ENCODE results near the gene PCDHGB2. TPM values are rescaled to one million over a fixed set of nuclear protein-coding genes. Genes with fewer than 3 reads are reported as not detected.

PCDHGB2 gene
- total RNA-seq, 1 donor from 2014 or later = 0.91 TPM

GRCh38 chr5:141356133-141356532 lies 3.7 kb upstream of the PCDHGB2 start:
- Mint-ChIP-seq H3K4me3 (ENCODE audit: low read depth) (no peak overlapping the region), H3K27me3 (ENCODE audit: low read depth) (peaks cover 24% of the 10 kb centered on the region), H3K4me1 (ENCODE audit: low read depth) (peaks cover 2% of the 10 kb centered on the region), H3K36me3 (ENCODE audit: low read depth) (peaks cover 3% of the 10 kb centered on the region), H3K27ac (no peak overlapping the region), H3K9me3 (peaks cover 26% of the 10 kb centered on the region)
- DNase-seq (ENCODE audit: low spot score) = no peak
- intact Hi-C loops (cut with micrococcal nuclease) = loop anchor here (5.0 to 10.0 kb wide), 4 partner anchors 66 to 201 kb away; partner anchors contain the start of gene PCDHGA11

DNA sequence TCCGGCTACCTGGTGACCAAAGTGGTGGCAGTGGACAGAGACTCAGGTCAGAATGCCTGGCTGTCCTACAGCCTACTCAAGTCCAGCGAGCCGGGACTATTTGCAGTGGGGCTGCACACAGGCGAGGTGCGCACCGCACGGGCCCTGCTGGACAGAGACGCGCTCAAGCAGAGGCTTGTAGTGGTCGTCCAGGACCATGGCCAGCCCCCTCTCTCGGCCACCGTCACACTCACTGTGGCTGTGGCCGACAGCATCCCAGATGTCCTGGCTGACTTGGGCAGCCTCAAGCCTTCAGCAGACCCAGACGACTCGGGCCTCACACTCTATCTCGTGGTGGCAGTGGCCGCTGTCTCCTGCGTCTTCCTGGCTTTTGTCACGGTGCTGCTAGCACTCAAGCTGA lies 2.8 kb upstream of the PCDHGB2 start:
- intact Hi-C loops (cut with micrococcal nuclease) = loop anchor here (5.0 to 10.0 kb wide), 4 partner anchors 65 to 200 kb away; partner anchors contain the start of gene PCDHGA11
- Mint-ChIP-seq H3K27ac (no peak overlapping the region), H3K4me1 (ENCODE audit: low read depth) (peaks cover 2% of the 10 kb centered on the region), H3K4me3 (ENCODE audit: low read depth) (no peak overlapping the region), H3K36me3 (ENCODE audit: low read depth) (peaks cover 3% of the 10 kb centered on the region), H3K9me3 (peaks cover 31% of the 10 kb centered on the region), H3K27me3 (ENCODE audit: low read depth) (peaks cover 27% of the 10 kb centered on the region)
- DNase-seq (ENCODE audit: low spot score) = no peak

- Mint-ChIP-seq H3K9me3 (peaks cover 55% of the 10 kb centered on the region), H3K27ac (no peak overlapping the region), H3K4me1 (ENCODE audit: low read depth) (peaks cover 2% of the 10 kb centered on the region), H3K27me3 (ENCODE audit: low read depth) (peaks cover 37% of the 10 kb centered on the region), H3K4me3 (ENCODE audit: low read depth) (peak overlapping the region; percentile 85), H3K36me3 (ENCODE audit: low read depth) (peaks cover 6% of the 10 kb centered on the region)
- DNase-seq (ENCODE audit: low spot score) = no peak
- intact Hi-C loops (cut with micrococcal nuclease) = no loop called here
Observed at GRCh38 chr5:141360685-141361084, 891 bp downstream of the PCDHGB2 start.

DNA sequence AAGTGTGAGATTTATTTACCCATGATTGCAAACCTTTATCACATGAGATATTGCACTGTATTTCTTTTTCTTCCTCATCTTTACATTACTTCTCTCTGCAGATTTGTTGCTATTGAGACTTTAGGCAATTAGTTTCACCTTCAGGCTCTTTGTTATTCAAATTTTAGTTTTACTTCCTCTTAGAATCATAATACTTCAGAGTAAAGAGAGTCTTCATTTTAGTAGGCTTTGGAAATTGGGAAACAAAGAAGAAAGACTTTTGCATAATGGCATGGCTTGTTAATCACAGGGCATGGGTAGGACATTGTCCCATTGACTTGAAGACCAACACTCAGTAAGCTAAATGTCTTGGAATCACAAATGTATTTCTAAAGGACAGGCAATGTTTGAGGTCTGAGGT lies 2.9 kb downstream of the PCDHGB2 start:
- intact Hi-C loops (cut with micrococcal nuclease) = no loop called here
- DNase-seq (ENCODE audit: low spot score) = no peak
- peaks cover 6% of the 10 kb centered on the region for H3K36me3 Mint-ChIP-seq (ENCODE audit: low read depth)
- H3K9me3 Mint-ChIP-seq = peaks cover 55% of the 10 kb centered on the region
- H3K27ac Mint-ChIP-seq = no peak overlapping the region
- H3K4me1 Mint-ChIP-seq (ENCODE audit: low read depth) = peaks cover 2% of the 10 kb centered on the region
- H3K27me3 Mint-ChIP-seq (ENCODE audit: low read depth) = peaks cover 33% of the 10 kb centered on the region
- H3K4me3 Mint-ChIP-seq (ENCODE audit: low read depth) = no peak overlapping the region

- H3K9me3 Mint-ChIP-seq = peaks cover 52% of the 10 kb centered on the region
- intact Hi-C loops (cut with micrococcal nuclease) = no loop called here
- no peak within 1 kb of the TSS for H3K27ac Mint-ChIP-seq
- H3K27me3 Mint-ChIP-seq (ENCODE audit: low read depth) = peaks cover 30% of the 10 kb centered on the region
- peaks cover 6% of the 10 kb centered on the region for H3K36me3 Mint-ChIP-seq (ENCODE audit: low read depth)
- H3K4me1 Mint-ChIP-seq (ENCODE audit: low read depth) = peaks cover 2% of the 10 kb centered on the region
- no peak within 1 kb of the TSS for H3K4me3 Mint-ChIP-seq (ENCODE audit: low read depth)
- DNase-seq (ENCODE audit: low spot score) = no peak
Observed at GRCh38 chr5:141363952-141364660, 4.3 kb downstream of the PCDHGB2 start, which contains the start of gene PCDHGA5. PCDHGA5 (plus strand) TSS chr5:141364162; CDS start chr5:141364331, 169 bp downstream.

- H3K4me3 Mint-ChIP-seq (ENCODE audit: low read depth) = no peak overlapping the region
- H3K27me3 Mint-ChIP-seq (ENCODE audit: low read depth) = peaks cover 30% of the 10 kb centered on the region
- peaks cover 1% of the 10 kb centered on the region for H3K4me1 Mint-ChIP-seq (ENCODE audit: low read depth)
- H3K9me3 Mint-ChIP-seq = peaks cover 45% of the 10 kb centered on the region
- no peak for DNase-seq (ENCODE audit: low spot score)
- intact Hi-C loops (cut with micrococcal nuclease) = no loop called here
- peaks cover 3% of the 10 kb centered on the region for H3K36me3 Mint-ChIP-seq (ENCODE audit: low read depth)
- H3K27ac Mint-ChIP-seq = no peak overlapping the region
Observed at GRCh38 chr5:141366016-141366896, 6.5 kb downstream of the PCDHGB2 start.

- H3K9me3 Mint-ChIP-seq = peaks cover 37% of the 10 kb centered on the region
- H3K4me1 Mint-ChIP-seq (ENCODE audit: low read depth) = peaks cover 1% of the 10 kb centered on the region
- intact Hi-C loops (cut with micrococcal nuclease) = no loop called here
- H3K27ac Mint-ChIP-seq = no peak within 1 kb of the TSS
- H3K4me3 Mint-ChIP-seq (ENCODE audit: low read depth) = peak within 1 kb of the TSS; percentile 77
- DNase-seq (ENCODE audit: low spot score) = no peak
- peaks cover 19% of the 10 kb centered on the region for H3K27me3 Mint-ChIP-seq (ENCODE audit: low read depth)
- H3K36me3 Mint-ChIP-seq (ENCODE audit: low read depth) = peaks cover 5% of the 10 kb centered on the region
Observed at GRCh38 chr5:141369994-141370848, 10.4 kb downstream of the PCDHGB2 start, which contains the start of gene PCDHGB3. PCDHGB3 (plus strand) TSS chr5:141370242; CDS start chr5:141370395, 153 bp downstream.

- Mint-ChIP-seq H3K4me1 (ENCODE audit: low read depth) (peaks cover 1% of the 10 kb centered on the region), H3K27me3 (ENCODE audit: low read depth) (peaks cover 15% of the 10 kb centered on the region), H3K9me3 (peaks cover 38% of the 10 kb centered on the region), H3K4me3 (ENCODE audit: low read depth) (no peak overlapping the region), H3K27ac (no peak overlapping the region), H3K36me3 (ENCODE audit: low read depth) (peaks cover 5% of the 10 kb centered on the region)
- DNase-seq (ENCODE audit: low spot score) = no peak
- intact Hi-C loops (cut with micrococcal nuclease) = no loop called here
Observed at GRCh38 chr5:141371572-141372475, 12.0 kb downstream of the PCDHGB2 start.

GRCh38 chr5:141373673-141374317 lies 14.0 kb downstream of the PCDHGB2 start, which contains the start of gene PCDHGA6:
PCDHGA6 (plus strand) TSS chr5:141373891; CDS start chr5:141374084, 193 bp downstream.
- intact Hi-C loops (cut with micrococcal nuclease) = no loop called here
- DNase-seq (ENCODE audit: low spot score) = no peak
- H3K27me3 Mint-ChIP-seq (ENCODE audit: low read depth) = peaks cover 15% of the 10 kb centered on the region
- H3K9me3 Mint-ChIP-seq = peaks cover 44% of the 10 kb centered on the region
- no peak within 1 kb of the TSS for H3K27ac Mint-ChIP-seq
- peaks cover 5% of the 10 kb centered on the region for H3K36me3 Mint-ChIP-seq (ENCODE audit: low read depth)
- H3K4me3 Mint-ChIP-seq (ENCODE audit: low read depth) = peak within 1 kb of the TSS; percentile 13
- H3K4me1 Mint-ChIP-seq (ENCODE audit: low read depth) = peaks cover 1% of the 10 kb centered on the region

- H3K9me3 Mint-ChIP-seq = peaks cover 46% of the 10 kb centered on the region
- intact Hi-C loops (cut with micrococcal nuclease) = no loop called here
- H3K4me3 Mint-ChIP-seq (ENCODE audit: low read depth) = no peak overlapping the region
- peaks cover 11% of the 10 kb centered on the region for H3K27me3 Mint-ChIP-seq (ENCODE audit: low read depth)
- H3K36me3 Mint-ChIP-seq (ENCODE audit: low read depth) = peaks cover 5% of the 10 kb centered on the region
- no peaks in the 10 kb centered on the region for H3K4me1 Mint-ChIP-seq (ENCODE audit: low read depth)
- DNase-seq (ENCODE audit: low spot score) = no peak
- no peak overlapping the region for H3K27ac Mint-ChIP-seq
Observed at GRCh38 chr5:141374627-141375026, 14.8 kb downstream of the PCDHGB2 start.
